NCI-H82 treated with DMSO at 0.1 percent for 48 hours (cell line): ENCODE results near the gene PLCB3.

ENCODE experiments used
- DNase-seq: peaks from one replicate; lab custom pipeline; 2025; ENCODE audit not compliant: unreplicated experiment; lab: John Stamatoyannopoulos, UW

PLCB3 gene

DNA sequence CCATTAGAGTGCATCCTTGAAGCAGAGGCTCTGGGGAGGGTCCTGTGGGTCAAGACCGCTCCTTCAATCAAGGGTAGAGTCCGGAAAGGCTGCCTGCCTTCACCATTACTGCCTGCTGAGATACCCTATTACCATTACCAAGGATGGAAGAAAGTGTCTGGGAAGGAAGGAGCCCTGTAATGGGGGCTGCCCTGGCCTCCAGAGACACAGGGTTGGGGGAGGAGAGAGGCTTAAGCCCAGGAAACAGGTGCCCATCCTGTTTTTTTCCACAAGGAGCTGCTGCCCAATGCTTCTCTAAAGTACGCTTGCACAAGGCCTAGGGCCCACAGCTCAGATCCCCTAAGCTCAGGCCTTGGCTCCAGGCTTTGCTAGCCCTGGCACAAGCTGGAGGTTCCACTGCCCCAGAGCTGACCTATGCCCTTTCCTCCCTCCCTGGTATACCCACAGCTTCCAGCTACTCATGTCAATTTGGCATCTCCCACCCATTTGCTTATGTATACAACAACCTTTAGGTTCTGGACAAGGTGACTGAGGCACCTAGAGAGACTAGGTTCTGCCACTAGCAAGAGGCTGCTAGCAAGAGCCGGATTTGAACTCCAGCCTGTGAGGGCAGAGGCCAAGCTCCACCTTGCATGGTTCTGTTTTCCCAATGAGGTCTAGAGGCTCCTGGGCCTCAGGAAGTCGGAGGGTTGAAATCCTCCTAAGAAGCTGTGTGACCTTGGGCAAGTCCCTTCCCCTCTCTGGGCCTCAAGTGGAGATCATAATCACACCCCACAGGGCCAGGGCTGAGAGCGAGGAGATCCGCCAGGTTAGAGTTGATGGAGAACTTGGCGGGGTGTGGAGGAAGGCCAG is 1.5 kb upstream of the PLCB3 start:
- DNase-seq: no peak

DNA sequence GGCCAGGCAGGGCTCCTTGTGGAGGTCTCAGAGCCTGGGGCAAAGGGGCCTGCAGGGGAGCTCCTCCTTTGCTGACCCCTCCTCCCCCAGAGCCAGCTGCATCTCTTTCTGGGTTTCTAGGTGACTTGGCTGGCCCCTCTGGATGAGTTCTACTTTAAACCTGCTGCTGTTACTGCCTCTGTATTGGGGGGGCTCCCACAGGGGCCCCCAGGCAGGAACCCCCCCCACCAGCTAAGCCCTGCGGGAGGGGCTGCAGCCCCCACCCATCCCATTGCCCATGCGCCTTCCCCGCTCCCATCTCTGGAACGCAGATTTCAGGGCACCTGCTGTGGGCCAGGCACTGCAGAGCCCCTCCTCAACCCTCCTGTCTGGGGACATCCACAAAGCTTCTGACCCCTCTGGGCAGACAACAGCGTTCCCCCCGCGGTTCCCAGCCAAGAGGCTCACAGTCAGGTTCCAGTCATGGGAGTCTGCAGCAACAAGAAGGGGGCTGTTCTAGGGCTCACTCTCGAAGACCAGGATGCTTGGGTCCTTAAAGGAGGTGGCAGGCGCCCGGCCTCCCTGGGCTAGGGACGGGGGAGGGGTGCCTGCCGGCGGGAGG is 815 bp upstream of the PLCB3 start:
- no peak for DNase-seq

DNA sequence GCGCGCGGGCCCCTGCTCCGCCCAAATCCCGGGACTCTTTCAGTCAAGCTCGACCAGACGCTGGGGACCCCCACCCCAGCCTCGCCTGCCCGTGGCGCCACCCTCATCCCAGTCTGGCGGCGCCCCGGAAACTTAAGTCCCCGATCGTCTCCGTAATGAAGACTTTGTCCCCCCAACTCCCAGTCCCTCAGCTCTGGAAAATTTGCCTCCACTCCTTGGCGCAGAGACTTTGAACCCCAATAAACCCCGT is 348 bp downstream of the PLCB3 start:
- no peak for DNase-seq

DNA sequence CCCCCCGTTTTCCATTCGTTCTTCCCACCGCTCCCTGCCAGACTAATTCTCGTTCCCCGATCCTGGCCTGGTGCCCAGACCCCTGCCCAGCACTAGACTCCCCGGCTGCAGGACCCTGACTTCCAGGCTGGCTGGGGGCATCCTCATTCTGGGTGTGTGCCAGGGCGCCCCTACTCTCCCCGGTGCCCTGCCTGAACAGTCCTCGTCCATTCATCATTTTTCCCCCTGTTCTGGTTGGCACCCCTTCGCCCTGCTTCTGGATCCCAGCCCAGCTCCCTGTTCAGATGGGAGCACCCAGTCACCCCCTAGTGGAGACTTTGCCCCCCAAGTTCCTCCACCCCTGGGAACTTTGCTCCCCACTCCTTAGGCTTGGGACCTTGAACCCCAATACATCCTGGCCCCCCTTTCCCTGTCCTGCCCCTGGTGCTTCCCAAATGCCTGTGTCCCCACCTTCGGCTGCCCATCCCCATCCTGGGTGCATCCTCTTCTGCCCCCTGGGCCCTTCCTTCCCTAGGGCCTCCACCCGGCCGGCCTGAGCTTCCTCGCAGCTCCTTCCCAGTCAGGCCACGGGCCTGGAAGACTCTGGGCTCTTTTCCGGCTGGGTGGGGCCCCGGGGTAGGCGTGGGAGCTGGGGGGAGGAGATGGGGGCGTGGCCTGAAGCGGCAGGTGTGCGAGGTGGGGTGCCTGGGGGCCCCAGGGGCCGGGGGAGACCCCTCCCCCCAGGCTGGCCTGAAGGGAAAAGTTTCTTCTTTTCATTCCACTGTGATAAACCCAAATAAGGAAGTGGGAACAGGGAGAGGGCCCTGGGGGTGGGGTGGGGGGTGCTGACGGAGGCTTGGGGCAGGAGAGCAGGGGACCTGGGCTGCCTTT is 908 bp downstream of the PLCB3 start:
- no peak for DNase-seq

DNA sequence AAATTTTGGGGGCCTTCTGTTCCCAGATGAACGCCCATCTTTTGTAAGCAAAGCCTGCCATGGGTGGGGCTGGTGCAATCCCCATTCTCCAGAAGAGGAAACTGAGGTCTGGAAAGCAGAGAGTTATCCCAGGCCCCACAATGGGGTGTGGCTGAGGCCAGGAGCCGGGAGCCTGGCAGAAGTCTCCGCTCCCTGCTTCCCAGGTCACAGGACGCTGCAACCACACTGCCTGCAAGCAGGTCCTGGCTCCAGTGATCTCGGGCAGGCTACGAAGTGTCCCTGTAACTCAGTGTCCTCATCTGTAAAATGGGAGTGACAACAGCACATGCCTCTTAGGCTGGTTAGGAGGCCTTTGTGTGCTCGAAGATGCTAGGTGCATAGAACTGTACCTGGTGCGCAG is 1.7 kb downstream of the PLCB3 start:
- no peak for DNase-seq

DNA sequence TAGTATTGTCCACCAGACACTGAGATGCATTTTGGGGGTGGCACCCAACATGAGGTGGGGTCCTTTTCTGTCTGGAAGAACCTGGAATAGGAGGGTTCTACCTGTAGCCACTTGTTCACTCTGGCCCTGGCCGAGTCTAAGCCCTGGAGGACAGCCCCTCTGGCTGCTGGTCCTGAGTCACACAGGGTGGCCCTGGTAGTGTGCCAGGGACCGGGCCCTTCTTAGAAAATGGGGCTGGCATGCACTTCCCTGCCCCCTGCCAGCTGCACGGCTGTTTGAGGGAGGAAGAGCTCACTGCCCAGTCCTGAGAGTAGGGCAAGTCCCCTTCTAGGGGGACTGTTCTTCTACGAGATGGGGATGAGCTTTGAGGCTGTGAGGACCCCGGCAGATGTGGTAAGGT is 2.2 kb downstream of the PLCB3 start:
- no peak for DNase-seq

DNA sequence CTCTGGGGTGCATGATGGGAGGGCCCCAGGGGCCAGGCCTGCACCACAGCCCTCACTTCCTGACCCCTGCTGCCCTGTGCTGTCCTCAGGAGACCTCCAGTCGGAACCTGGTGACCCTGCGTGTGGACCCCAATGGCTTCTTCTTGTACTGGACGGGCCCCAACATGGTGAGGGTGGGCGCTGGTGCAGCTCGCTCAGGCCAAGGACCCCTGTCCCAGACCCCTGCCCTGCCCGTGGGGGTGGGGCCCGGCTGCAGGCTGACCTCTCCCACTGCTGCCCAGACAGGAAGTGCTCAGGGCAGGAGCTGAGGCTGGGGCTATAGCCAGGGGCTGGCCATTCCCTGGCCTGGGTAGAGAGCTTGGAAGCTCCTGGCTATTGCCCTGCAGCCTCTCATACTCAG is 3.0 kb downstream of the PLCB3 start:
- no peak for DNase-seq

DNA sequence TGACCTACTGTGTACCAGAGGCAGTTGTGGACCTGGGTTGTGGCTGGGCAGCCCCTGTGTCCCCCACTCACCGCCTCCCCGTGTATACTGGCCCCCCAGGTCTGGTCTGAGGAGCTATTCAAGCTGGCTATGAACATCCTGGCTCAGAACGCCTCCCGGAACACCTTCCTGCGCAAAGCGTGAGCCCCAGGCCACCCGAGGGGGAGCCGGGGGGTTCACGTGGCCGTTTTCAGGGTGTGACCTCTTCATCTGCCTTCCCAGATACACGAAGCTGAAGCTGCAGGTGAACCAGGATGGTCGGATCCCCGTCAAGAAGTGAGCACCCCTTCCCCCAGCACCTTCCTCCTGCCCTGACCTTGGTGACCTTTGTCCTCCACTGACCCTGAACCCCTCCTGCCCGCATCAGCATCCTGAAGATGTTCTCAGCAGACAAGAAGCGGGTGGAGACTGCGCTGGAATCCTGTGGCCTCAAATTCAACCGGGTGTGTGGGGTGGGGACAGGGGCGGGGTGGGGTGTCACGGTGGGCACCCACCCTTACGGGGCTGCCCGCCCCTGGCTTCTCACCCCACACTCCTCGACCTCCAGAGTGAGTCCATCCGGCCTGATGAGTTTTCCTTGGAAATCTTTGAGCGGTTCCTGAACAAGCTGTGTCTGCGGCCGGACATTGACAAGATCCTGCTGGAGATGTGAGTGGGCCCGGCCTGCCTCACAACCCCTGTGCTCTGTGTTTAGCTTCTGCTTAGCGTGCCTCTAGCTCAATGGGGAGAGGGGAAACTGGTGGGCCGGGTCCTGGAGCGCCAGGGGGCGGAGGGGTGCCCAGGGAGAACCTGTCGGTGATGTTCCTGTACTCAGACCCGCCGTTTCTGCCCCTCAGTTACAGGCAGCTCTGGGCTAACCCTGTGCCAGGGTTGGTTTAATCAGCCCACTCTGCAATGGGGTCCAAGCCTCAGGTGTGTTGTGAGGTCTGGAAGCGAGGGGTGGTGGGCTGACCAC is 4.1 kb downstream of the PLCB3 start:
- no peak for DNase-seq

DNA sequence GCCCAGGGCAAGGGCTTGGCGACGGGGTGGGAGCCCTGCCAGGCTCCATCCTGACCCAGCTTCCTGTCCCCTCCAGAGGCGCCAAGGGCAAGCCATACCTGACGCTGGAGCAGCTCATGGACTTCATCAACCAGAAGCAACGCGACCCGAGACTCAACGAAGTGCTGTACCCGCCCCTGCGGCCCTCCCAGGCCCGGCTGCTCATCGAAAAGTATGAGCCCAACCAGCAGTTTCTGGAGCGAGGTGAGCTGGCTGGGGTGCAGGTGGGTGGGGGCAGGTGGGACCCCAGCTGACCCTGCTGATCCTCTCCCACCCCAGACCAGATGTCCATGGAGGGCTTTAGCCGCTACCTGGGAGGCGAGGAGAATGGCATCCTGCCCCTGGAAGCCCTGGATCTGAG is 5.0 kb downstream of the PLCB3 start:
- DNase-seq: no peak

DNA sequence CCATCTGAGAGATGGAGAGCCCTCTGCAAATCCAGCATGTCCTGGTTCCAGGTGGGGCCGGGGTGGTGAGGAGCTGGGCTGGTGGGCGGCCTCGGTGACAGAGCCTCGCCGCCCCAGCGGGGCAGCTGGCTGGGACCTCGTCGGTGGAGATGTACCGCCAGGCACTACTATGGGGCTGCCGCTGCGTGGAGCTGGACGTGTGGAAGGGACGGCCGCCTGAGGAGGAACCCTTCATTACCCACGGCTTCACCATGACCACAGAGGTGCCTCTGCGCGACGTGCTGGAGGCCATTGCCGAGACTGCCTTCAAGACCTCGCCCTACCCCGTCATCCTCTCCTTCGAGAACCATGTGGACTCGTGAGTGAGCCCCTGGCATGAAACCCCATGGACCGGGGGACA is 7.0 kb downstream of the PLCB3 start:
- DNase-seq: no peak

DNA sequence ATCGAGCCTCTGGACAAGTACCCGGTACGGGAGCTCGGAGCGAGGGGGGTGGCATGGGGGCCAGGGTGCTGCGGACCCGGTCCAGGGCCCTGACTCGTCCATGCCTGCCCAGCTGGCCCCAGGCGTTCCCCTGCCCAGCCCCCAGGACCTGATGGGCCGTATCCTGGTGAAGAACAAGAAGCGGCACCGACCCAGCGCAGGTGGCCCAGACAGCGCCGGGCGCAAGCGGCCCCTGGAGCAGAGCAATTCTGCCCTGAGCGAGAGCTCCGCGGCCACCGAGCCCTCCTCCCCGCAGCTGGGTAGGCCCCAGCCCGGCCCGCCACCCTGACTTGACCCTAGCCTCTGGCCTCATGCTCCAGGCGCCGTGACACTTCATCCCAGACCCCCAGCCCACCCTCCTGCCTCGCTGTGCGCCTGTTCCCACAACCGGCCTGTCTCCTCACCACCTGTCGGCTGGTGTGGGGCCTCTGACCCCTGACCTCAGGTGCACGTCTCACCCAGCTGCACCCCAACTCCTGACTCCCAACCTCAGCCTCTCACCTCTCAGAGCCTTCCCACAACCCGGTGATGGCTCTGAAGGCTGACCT is 7.7 kb downstream of the PLCB3 start:
- DNase-seq: no peak

DNA sequence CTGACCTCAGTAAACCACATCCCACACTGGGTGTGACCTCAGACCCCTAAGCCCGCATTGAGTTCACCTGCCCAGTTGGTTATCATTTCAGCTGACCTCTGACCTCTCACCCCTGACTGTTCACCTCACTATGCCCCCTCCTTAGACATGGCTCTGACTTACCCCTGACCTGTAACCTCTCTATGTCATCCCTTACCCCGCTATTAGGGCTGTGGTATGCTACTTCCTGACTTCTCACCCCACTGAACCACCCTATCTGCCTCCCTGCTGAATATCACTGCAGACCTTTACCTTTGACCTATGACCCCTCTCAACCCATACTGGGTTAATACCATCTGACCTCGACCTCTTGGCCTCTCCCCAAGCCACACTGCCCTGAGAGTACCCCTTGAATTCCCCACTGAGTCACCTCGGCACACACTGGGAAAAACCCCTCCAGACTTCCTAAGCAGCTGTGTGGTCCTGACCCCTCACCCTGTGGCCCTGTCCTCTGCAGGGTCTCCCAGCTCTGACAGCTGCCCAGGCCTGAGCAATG is 8.3 kb downstream of the PLCB3 start:
- DNase-seq: no peak

DNA sequence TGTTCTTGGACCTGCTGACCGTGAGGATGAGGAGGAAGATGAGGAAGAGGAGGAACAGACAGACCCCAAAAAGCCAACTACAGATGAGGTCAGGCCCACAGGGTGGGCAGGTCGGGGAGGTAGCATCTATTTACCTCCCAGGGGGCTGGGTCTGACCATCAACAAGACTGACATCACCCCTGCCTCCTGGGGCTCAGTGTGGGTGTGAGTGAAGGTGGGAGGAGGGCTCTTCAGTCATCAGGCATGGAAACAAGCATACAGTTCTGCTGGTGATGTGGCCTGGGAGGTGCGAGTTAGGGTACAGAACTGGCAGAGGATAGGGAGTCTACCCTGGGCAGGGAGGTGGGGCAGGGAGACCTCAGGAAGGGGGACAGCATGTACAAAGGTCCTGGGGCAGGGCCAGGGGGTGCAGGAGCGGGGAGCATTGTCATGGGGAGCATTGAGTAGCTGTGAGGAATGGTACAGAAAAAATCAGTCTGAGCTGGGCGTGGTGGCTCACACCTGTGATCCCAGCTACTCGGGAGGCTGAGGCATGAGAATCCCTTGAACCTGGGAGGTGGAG is 8.9 kb downstream of the PLCB3 start:
- no peak for DNase-seq

DNA sequence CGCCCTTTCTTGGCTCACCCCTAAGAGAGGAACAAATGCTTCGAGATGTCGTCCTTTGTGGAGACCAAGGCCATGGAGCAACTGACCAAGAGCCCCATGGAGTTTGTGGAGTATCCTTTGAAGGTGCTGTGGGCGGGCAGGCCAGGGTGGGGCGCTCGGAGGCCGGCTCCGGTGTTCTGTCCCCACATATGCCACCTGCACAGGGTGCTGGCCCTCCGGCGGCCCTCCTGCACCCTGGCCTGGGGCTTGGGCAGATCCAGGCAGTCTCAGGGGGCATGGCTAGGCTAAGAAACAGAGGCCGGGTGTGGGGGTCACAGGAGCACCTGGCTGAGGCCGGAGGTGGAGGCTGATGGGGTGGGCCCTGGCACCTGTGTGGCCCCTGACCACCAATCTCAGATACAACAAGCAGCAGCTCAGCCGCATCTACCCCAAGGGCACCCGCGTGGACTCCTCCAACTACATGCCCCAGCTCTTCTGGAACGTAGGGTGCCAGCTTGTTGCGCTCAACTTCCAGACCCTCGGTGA is 10.3 kb downstream of the PLCB3 start:
- DNase-seq: no peak

DNA sequence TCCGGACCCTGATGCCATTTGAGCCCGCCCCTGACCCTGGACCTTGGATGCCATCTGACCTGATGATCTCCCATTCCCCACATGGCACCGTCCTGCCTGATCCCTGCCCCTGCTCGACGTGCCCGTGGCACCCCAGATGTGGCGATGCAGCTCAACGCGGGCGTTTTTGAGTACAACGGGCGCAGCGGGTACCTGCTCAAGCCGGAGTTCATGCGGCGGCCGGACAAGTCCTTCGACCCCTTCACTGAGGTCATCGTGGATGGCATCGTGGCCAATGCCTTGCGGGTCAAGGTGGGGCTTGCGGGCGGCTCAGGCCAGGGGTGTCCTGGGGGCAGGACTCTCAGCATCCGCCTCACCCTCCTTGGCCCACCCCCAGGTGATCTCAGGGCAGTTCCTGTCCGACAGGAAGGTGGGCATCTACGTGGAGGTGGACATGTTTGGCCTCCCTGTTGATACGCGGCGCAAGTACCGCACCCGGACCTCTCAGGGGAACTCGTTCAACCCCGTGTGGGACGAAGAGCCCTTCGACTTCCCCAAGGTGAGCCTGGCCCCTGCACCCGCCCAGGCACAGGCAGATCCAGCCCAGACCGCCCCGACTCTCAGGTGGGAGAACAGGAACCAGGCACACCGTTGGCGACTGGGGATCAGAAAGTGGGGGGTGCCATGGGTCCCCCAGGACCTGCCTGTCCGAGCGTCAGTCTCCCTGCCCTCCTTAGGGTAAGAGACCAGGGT is 11.1 kb downstream of the PLCB3 start:
- no peak for DNase-seq

DNA sequence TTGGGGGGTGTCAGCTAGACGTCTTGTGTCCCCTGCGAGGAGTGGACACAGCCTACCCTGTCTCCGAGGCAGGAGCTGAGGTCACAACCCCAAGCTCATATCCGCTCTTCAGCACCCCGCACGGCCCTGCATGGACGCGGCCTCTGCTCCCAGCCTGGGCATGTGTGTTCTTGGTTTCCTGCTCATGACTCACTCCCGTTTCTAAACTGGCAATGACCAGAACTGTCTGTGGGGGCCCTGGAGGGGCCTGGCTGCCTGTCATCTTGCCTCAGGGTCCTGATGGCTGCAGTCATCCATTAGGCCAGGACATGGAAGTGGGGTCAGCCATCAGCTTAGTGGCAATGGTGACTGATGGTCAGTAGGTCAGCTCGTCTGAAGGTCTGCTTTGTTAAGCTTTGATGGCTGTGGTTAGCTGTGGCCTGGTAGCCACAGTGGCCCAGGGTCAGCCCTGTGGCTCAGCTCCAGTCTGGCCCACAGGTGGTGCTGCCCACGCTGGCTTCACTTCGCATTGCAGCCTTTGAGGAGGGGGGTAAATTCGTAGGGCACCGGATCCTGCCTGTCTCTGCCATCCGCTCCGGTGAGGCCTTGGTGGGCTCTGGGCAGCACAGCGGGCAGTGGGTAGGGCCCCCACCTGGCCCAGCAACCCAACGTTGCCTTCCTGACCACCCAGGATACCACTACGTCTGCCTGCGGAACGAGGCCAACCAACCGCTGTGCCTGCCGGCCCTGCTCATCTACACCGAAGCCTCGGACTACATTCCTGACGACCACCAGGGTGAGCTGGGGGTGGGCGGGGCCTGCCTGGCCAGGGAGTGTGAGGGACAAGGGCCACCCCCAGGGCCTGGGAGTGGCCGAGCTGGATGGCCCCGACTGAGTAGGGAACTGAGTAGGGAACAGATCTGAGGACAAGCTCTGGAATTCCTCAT is 12.0 kb downstream of the PLCB3 start:
- no peak for DNase-seq

DNA sequence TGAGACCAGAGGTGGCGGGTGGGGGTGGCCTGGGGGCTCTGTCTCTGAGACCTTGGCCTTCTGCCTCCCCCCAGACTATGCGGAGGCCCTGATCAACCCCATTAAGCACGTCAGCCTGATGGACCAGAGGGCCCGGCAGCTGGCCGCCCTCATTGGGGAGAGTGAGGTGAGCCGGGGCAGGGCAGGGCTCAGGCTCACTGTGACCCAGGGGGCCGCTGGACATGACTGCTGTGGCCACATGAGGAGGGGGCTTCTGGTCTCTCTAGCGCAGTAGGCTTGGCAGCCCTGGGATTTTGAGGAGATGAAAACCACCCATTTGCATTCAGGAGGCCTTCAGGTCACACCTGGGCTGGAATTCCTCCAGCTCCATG is 12.6 kb downstream of the PLCB3 start:
- DNase-seq: no peak

DNA sequence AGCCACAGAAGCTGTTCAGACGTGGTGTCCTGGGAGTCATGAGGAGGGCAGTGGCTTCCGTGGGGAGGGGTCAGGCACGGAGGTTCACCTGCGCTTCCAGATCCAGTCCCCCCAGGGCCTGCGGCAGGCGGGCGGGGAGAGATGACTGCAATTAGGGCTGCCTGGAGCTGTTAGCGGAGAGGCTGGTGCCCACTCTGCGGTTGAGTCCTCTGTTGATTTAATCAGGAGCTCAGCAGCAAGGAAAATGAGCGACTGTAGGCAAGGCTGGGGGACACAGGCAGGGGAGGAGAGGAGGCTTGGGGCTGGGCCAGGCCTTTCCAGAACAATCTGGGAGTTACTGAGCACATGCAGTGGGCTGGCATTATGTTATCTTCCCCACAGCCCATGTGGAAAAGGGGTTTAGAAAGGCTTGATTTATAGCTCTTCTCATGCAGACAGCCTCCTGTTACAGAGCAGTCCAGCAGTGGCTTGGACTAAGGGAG is 13.1 kb downstream of the PLCB3 start:
- no peak for DNase-seq
